H1 (cell line): ENCODE results near the gene CPXM2. TPM values are rescaled to one million over a fixed set of nuclear protein-coding genes. Genes with fewer than 3 reads are reported as not detected.

Experiments
- CTCF ChIA-PET: fragments of 300-600 bp; sonication (Branson Sonifier 250); formaldehyde crosslinking; loops from one replicate; lab custom pipeline; 2021; ENCODE audit not compliant: partially characterized antibody; lab: Charles Lee
- POLR2A ChIA-PET: fragments of 300-600 bp; sonication (Branson Sonifier 250); formaldehyde crosslinking; loops from one replicate; lab custom pipeline; 2021; ENCODE audit warnings: inconsistent platforms; ENCODE audit not compliant: partially characterized antibody; lab: Charles Lee
- DNase-seq, 2 experiments: peaks; one replicate each; pipeline versions ENCODE4 v3.0.0 to v3.0.0-alpha.2; 2010 to 2022; ENCODE audit warnings: low spot score in 2 of 2, low read depth in 1 of 2, mixed read lengths in 1 of 2
- FAIRE-seq: peaks from 2 replicates; lab custom pipeline; 2011; peaks lifted over from hg19 to GRCh38; lab: Jason Lieb, UNC
- H2AFZ ChIP-seq: 2 replicates; pipeline ENCODE4 v1.8.1; 2012; ENCODE audit warnings: low read length, inconsistent platforms
- H2AK5ac ChIP-seq: 2 replicates; pipeline ENCODE4 v1.6.1; 2013; ENCODE audit warnings: low read depth, low read length
- H2BK120ac ChIP-seq: replicated peaks from 2 replicates; pipeline ENCODE3; 2013; ENCODE audit warnings: low read depth, low read length, inconsistent platforms
- H2BK12ac ChIP-seq: 2 replicates; pipeline ENCODE4 v1.6.1; 2013; ENCODE audit warnings: low read depth, low read length
- H2BK15ac ChIP-seq: 2 replicates; pipeline ENCODE4 v1.6.1; 2013; ENCODE audit warnings: low read length
- H2BK20ac ChIP-seq: 2 replicates; pipeline ENCODE4 v1.6.1; 2013; ENCODE audit warnings: low read length
- H2BK5ac ChIP-seq: 2 replicates; pipeline ENCODE4 v1.6.1; 2013; ENCODE audit warnings: low read depth, low read length
- H3K14ac ChIP-seq: 2 replicates; pipeline ENCODE4 v1.6.1; 2013; ENCODE audit warnings: inconsistent platforms; ENCODE audit not compliant: insufficient read length
- H3K18ac ChIP-seq: 2 replicates; pipeline ENCODE4 v1.6.1; 2013; ENCODE audit warnings: low read length; ENCODE audit errors: extremely low read depth
- H3K23ac ChIP-seq: 2 replicates; pipeline ENCODE4 v1.6.1; 2013; ENCODE audit warnings: inconsistent platforms; ENCODE audit not compliant: insufficient read length
- H3K23me2 ChIP-seq: 2 replicates; pipeline ENCODE4 v1.6.1; 2013; ENCODE audit warnings: low read depth, low read length
- H3K27ac ChIP-seq: 2 replicates; pipeline ENCODE4 v1.6.1; 2011; ENCODE audit warnings: low read depth, low read length, inconsistent platforms
- H3K27me3 ChIP-seq, 4 experiments: replicated peaks in 1 of 4; 1 replicate in 1 of 4; 2 replicates in 3 of 4; pipeline versions ENCODE4 v1.6.1 to v1.8.1; 2011 to 2013; ENCODE audit warnings: low read length in 3 of 4, mild to moderate bottlenecking in 3 of 4, inconsistent platforms in 2 of 4, mixed read lengths in 2 of 4, moderate library complexity in 1 of 4; ENCODE audit not compliant: control insufficient read depth in 3 of 4, insufficient read depth in 3 of 4; ENCODE audit errors: extremely low read depth in 1 of 4
- H3K36me3 ChIP-seq, 4 experiments: 2 replicates each; pipeline versions ENCODE4 v1.6.1 to v1.8.1; 2011 to 2013; ENCODE audit warnings: mild to moderate bottlenecking in 4 of 4, low read length in 3 of 4, moderate library complexity in 2 of 4, control low read depth in 1 of 4, inconsistent platforms in 1 of 4; ENCODE audit not compliant: insufficient read depth in 4 of 4, control insufficient read depth in 2 of 4
- H3K4ac ChIP-seq: replicated peaks from 2 replicates; pipeline ENCODE3; 2013; ENCODE audit warnings: low read length, low read depth, mixed read lengths, inconsistent platforms; ENCODE audit not compliant: insufficient read length
- H3K4me1 ChIP-seq, 4 experiments: replicated peaks in 1 of 4; 1 replicate in 1 of 4; 2 replicates in 3 of 4; pipeline versions ENCODE4 v1.6.1 to v1.8.1; 2011 to 2013; ENCODE audit warnings: low read length in 3 of 4, inconsistent platforms in 2 of 4, mixed read lengths in 1 of 4; ENCODE audit not compliant: insufficient read depth in 4 of 4, control insufficient read depth in 3 of 4
- H3K4me2 ChIP-seq, 2 experiments: 2 replicates each; pipeline versions ENCODE4 v1.6.1 to v1.8.1; 2011 to 2013; ENCODE audit warnings: low read depth in 2 of 2, low read length in 2 of 2, control low read depth in 1 of 2, inconsistent platforms in 1 of 2, mild to moderate bottlenecking in 1 of 2; ENCODE audit not compliant: insufficient read depth in 1 of 2
- H3K4me3 ChIP-seq, 4 experiments: fragments of 200-600, 300-600 bp in 1 of 4; sonication (generic), shearing (Covaris generic), sonication (Bioruptor Twin) in 1 of 4; 2 replicates each; pipeline versions ENCODE4 v1.5.1 to v1.8.1; 2011 to 2016; ENCODE audit warnings: low read length in 4 of 4, low read depth in 3 of 4, control low read depth in 2 of 4, inconsistent platforms in 2 of 4, mild to moderate bottlenecking in 2 of 4, mixed read lengths in 1 of 4, moderate library complexity in 1 of 4; ENCODE audit not compliant: insufficient read depth in 2 of 4; ENCODE audit errors: extremely low read depth in 1 of 4
- H3K56ac ChIP-seq: replicated peaks from 2 replicates; pipeline ENCODE3; 2013; ENCODE audit warnings: low read depth, mild to moderate bottlenecking, mixed read lengths, low read length, inconsistent platforms; ENCODE audit not compliant: insufficient read length
- H3K79me1 ChIP-seq: 2 replicates; pipeline ENCODE4 v1.6.1; 2013; ENCODE audit warnings: low read depth, low read length, control low read depth
- H3K79me2 ChIP-seq, 2 experiments: 2 replicates each; pipeline versions ENCODE4 v1.6.1 to v1.8.1; 2012 to 2013; ENCODE audit warnings: low read length in 2 of 2, mild to moderate bottlenecking in 2 of 2, inconsistent platforms in 1 of 2; ENCODE audit not compliant: insufficient read depth in 2 of 2, control insufficient read depth in 1 of 2
- H3K9ac ChIP-seq, 4 experiments: replicated peaks in 1 of 4; 1 replicate in 1 of 4; 2 replicates in 3 of 4; pipeline versions ENCODE4 v1.6.1 to v1.8.1; 2011 to 2013; ENCODE audit warnings: low read depth in 3 of 4, low read length in 3 of 4, control low read depth in 2 of 4, mild to moderate bottlenecking in 2 of 4, moderate library complexity in 2 of 4, inconsistent platforms in 1 of 4; ENCODE audit errors: extremely low read depth in 1 of 4
- H3K9me3 ChIP-seq, 2 experiments: 2 replicates each; pipeline versions ENCODE4 v1.6.1 to v1.8.1; 2012 to 2013; ENCODE audit warnings: mild to moderate bottlenecking in 2 of 2, moderate library complexity in 2 of 2, control low read depth in 1 of 2, inconsistent platforms in 1 of 2, low read depth in 1 of 2, low read length in 1 of 2, mixed read lengths in 1 of 2; ENCODE audit not compliant: insufficient read depth in 2 of 2
- H4K20me1 ChIP-seq, 2 experiments: replicated peaks in 1 of 2; 2 replicates each; pipeline versions ENCODE3 to v1.8.1; 2011 to 2013; ENCODE audit warnings: inconsistent platforms in 2 of 2, low read length in 2 of 2, mild to moderate bottlenecking in 1 of 2; ENCODE audit not compliant: insufficient read depth in 2 of 2, control insufficient read depth in 1 of 2
- H4K5ac ChIP-seq: 2 replicates; pipeline ENCODE4 v1.6.1; 2013; ENCODE audit warnings: low read length, low read depth, mixed read lengths, inconsistent platforms; ENCODE audit not compliant: insufficient read length
- H4K8ac ChIP-seq: 2 replicates; pipeline ENCODE4 v1.8.0; 2013; ENCODE audit warnings: mild to moderate bottlenecking, moderate library complexity, low read length, inconsistent platforms; ENCODE audit not compliant: insufficient read depth; ENCODE audit errors: extremely low read depth
- H4K91ac ChIP-seq: replicated peaks from 2 replicates; pipeline ENCODE3; 2013; ENCODE audit warnings: low read length, mixed read lengths, inconsistent platforms; ENCODE audit not compliant: insufficient read length
- SP2 ChIP-seq: IDR thresholded peaks from 2 replicates; pipeline ENCODE4 v1.6.1; 2012; ENCODE audit warnings: mild to moderate bottlenecking, low read length, inconsistent platforms
- WGBS, 2 experiments: shearing (Covaris generic) in 1 of 2; methylation state at CpG; one replicate each; pipeline versions ENCODE4 v1.1.6 to v1.1.7; 2013 to 2015; ENCODE audit warnings: low lambda C conversion rate in 2 of 2, mixed read lengths in 2 of 2, inconsistent platforms in 1 of 2, low coverage in 1 of 2, missing lambda C conversion rate in 1 of 2; ENCODE audit not compliant: insufficient replicate concordance in 2 of 2, insufficient coverage in 1 of 2, insufficient read length in 1 of 2; ENCODE audit errors: extremely low coverage in 1 of 2, missing lambda C conversion rate in 1 of 2; 5-methylcytosine and 5-hydroxymethylcytosine counted together
- polyA plus RNA-seq, 7 experiments: library from polyadenylated mRNA; depleted of rRNA in 3 of 7; stranded (reverse) in 5 of 7; unstranded in 2 of 7; fragments of >200 nt in 5 of 7; fragments of 200-250 nt in 2 of 7; gene quantifications; 1 replicate in 5 of 7; 2 replicates in 1 of 7; 4 replicates in 1 of 7; pipeline versions ENCODE4 v1.2.1 to v1.2.3, GENCODE V29; 2011 to 2013; ENCODE audit warnings: missing spikeins in 2 of 7, mixed read lengths in 2 of 7
- total RNA-seq: library from RNA; stranded (reverse); fragmentation: NEBNext Ultra II Directional; extraction: Animal tissue kit (Norgen Biotek cat#: 25700); gene quantifications from 2 replicates; pipeline ENCODE4 v1.2.1, GENCODE V29; 2021

CPXM2 gene
- total and polyA plus RNA-seq, 2 of the 8 experiments (the other 6 are each of a cell fraction or from before 2014, with no cell fraction given) = 2.4 to 2.9 TPM

DNA sequence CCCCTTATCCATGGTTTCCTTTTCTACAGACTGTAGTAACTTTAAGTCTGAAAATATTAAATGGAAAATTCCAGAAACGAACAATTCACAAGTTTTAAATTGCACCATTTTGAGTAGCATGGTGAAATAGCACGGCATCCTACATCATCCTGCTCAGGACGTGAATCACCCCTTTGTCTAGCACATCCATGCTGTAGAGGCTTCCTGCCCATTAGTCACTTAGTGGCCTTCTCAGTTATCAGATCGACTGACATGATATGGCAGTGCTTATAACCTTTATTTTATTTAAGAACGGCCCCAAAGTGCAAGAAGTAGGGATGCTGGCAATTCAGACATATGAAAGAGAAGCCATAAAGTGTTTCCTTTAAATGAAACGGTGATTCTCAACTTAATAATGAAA, 82.7 kb downstream of the CPXM2 start:
- Histone ChIP-seq H3K14ac (no peak overlapping the region), H4K91ac (no peak overlapping the region), H3K79me2 (no peaks in the 10 kb centered on the region), H3K56ac (no peak overlapping the region), H3K79me1 (no peaks in the 10 kb centered on the region), H2BK15ac (no peak overlapping the region), H2BK20ac (no peak overlapping the region), H3K4me1 (no peaks in the 10 kb centered on the region), H3K4ac (no peak overlapping the region), H4K20me1 (no peaks in the 10 kb centered on the region), H3K18ac (no peak overlapping the region), H2BK120ac (no peak overlapping the region), H4K5ac (no peak overlapping the region), H2BK12ac (no peak overlapping the region), H3K27ac (no peak overlapping the region), H3K23me2 (no peaks in the 10 kb centered on the region), H3K36me3 (no peaks in the 10 kb centered on the region), H3K9ac (no peak overlapping the region), H3K23ac (no peak overlapping the region), H3K9me3 (no peaks in the 10 kb centered on the region), H3K27me3 (no peaks in the 10 kb centered on the region), H2BK5ac (no peak overlapping the region), H2AFZ (no peak overlapping the region), H4K8ac (no peak overlapping the region), H3K4me3 (no peak overlapping the region), H2AK5ac (no peak overlapping the region), H3K4me2 (no peak overlapping the region)
- DNase-seq (no peak), FAIRE-seq (no peak)
- ChIA-PET POLR2A (no interaction called here), CTCF (no interaction called here)
- TF ChIP-seq SP2 = no peak
- 83% methylated on average over 6 of the region's 6 CpGs; no CpG with 5 or more reads in 1 of the 2 experiments for WGBS, 2 experiments
